Gastrocnemius medialis (tissue), 4 donors: Measurements from ENCODE around the gene CACUL1.

Experiments used
- POLR2A ChIP-seq, 2 donors: fragments of 450-650 bp; IDR thresholded peaks; one replicate each; pipeline ENCODE4 v1.6.1; 2017; ENCODE audit warnings: antibody characterized with exemption in 2 of 2, mild to moderate bottlenecking in 2 of 2, moderate library complexity in 2 of 2
- TF ChIP-seq, protein P1 (sequence below), 5 experiments: fragments of 450-650 bp in 3 of 5; fragments of 200-600 bp in 2 of 5; sonication (generic) in 2 of 5; IDR thresholded peaks in 4 of 5; conservative IDR thresholded peaks in 1 of 5; 1 replicate in 4 of 5; 2 replicates in 1 of 5; pipeline ENCODE4 v1.5.1; 2016 to 2019; ENCODE audit warnings: antibody characterized with exemption in 5 of 5, mild to moderate bottlenecking in 3 of 5, moderate library complexity in 3 of 5

DNA sequence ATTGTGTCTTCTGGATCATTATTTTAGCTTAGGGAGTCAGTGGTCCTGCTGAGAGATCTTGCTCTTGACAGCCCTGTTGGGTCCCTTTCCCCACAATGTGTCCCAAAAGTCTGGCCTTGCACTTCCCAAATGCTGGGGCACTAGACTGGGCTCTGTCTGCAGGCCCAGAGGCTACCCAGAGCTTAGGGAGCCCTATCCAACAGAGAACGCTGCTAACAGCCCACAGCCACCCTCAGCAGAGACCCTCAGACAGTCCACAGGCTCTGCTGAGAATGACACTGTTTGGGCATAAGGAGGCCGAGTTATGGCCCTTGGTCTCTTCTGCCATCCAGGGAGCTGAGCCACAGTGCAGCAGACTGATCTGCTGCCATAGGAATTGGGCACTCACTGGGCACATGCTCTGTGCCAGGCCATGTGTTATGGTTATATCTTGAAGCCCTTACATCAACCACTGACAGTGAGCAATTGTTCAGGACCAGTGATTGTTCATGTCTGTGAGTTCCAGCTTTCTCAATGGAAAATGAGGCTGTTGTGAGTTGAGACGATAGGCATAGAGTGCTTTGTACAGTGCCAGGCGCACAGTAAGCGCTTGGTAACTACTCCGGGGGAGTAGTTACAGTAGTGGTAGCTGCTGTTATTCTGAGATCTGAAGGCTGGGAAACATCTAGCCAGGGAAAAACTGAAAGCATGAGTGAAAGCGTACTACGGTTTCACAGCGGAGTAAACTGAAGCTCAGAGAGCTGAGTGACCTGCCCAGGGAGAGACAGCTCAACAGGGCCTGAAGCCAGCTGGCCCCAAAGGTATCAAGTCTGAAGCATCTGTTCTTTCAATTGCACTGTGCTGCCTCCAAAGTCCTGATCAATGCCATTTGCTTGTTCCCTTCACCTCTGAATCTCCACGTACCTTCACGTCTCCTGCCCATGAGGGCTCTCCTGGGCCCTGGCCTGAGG lies 81.7 kb downstream of the CACUL1 start:
- TF ChIP-seq, protein P1, sequence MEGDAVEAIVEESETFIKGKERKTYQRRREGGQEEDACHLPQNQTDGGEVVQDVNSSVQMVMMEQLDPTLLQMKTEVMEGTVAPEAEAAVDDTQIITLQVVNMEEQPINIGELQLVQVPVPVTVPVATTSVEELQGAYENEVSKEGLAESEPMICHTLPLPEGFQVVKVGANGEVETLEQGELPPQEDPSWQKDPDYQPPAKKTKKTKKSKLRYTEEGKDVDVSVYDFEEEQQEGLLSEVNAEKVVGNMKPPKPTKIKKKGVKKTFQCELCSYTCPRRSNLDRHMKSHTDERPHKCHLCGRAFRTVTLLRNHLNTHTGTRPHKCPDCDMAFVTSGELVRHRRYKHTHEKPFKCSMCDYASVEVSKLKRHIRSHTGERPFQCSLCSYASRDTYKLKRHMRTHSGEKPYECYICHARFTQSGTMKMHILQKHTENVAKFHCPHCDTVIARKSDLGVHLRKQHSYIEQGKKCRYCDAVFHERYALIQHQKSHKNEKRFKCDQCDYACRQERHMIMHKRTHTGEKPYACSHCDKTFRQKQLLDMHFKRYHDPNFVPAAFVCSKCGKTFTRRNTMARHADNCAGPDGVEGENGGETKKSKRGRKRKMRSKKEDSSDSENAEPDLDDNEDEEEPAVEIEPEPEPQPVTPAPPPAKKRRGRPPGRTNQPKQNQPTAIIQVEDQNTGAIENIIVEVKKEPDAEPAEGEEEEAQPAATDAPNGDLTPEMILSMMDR (IDR thresholded peaks at IDR 0.05 in 4 of 5, conservative IDR thresholded peaks at IDR 0.05 in 1 of 5) = no peak
- no peak for TF ChIP-seq POLR2A (IDR thresholded peaks at IDR 0.05)
